OCI-LY7 (cell line): Measurements from ENCODE around the gene LEPROT. TPM values are rescaled to one million over a fixed set of nuclear protein-coding genes. Genes with fewer than 3 reads are reported as not detected.

ENCODE experiments used
- BruUV-seq: library from RNA; stranded (reverse); fragments of 400-500 nt; replicated peaks from 2 replicates; lab custom pipeline; 2021; lab: Mats Ljungman, UMichigan
- CTCF ChIA-PET: fragments of 300-600 bp; sonication (Branson Sonifier 250); formaldehyde crosslinking; loops from one replicate; lab custom pipeline; 2022; ENCODE audit warnings: antibody characterized with exemption; ENCODE audit not compliant: unreplicated experiment; lab: Charles Lee
- POLR2A ChIA-PET: fragments of 300-600 bp; sonication (Branson Sonifier 250); formaldehyde crosslinking; loops from one replicate; lab custom pipeline; 2022; ENCODE audit warnings: antibody characterized with exemption; lab: Charles Lee
- DNase-seq: peaks from one replicate; pipeline ENCODE4 v3.0.0-alpha.2; 2015; ENCODE audit warnings: low spot score
- H2AFZ ChIP-seq: fragments of 200-600 bp; sonication (generic), shearing (Covaris generic); 2 replicates; pipeline ENCODE4 v1.6.1; 2014; ENCODE audit warnings: mild to moderate bottlenecking, antibody characterized with exemption, low read length, moderate library complexity
- H3K27ac ChIP-seq: fragments of 200-600 bp; sonication (generic); 2 replicates; pipeline ENCODE4 v1.5.1; 2014; ENCODE audit warnings: mixed run types, low read depth, mild to moderate bottlenecking, moderate library complexity, low read length, inconsistent platforms; ENCODE audit not compliant: poor library complexity, severe bottlenecking
- H3K36me3 ChIP-seq: fragments of 200-600 bp; sonication (generic); 2 replicates; pipeline ENCODE4 v1.6.1; 2014; ENCODE audit warnings: mild to moderate bottlenecking, antibody characterized with exemption, low read length, moderate library complexity, mixed read lengths; ENCODE audit not compliant: insufficient read depth
- H3K4me1 ChIP-seq: fragments of 200-600 bp; sonication (generic); 2 replicates; pipeline ENCODE4 v1.5.1; 2014; ENCODE audit warnings: mild to moderate bottlenecking, low read length; ENCODE audit not compliant: insufficient read depth, poor library complexity, severe bottlenecking
- H3K4me2 ChIP-seq: fragments of 200-600 bp; sonication (generic); 2 replicates; pipeline ENCODE4 v1.6.1; 2014; ENCODE audit warnings: mild to moderate bottlenecking, low read length
- H3K4me3 ChIP-seq: fragments of 200-600 bp; sonication (generic); 2 replicates; pipeline ENCODE4 v1.5.1; 2014; ENCODE audit warnings: mild to moderate bottlenecking, low read depth, low read length; ENCODE audit not compliant: poor library complexity, severe bottlenecking
- H3K79me2 ChIP-seq: fragments of 200-600 bp; sonication (generic); 2 replicates; pipeline ENCODE4 v1.6.1; 2016; ENCODE audit warnings: low read depth, mild to moderate bottlenecking, low read length, moderate library complexity, mixed read lengths; ENCODE audit not compliant: insufficient read depth
- H3K9me2 ChIP-seq: fragments of 200-600 bp; sonication (generic); 2 replicates; pipeline ENCODE4 v1.6.1; 2016; ENCODE audit warnings: mild to moderate bottlenecking, low read length, mixed read lengths; ENCODE audit not compliant: insufficient read depth
- H3K9me3 ChIP-seq: fragments of 200-600 bp; sonication (generic); 2 replicates; pipeline ENCODE4 v1.6.1; 2014; ENCODE audit warnings: mild to moderate bottlenecking, mixed run types, low read length, mixed read lengths
- H4K20me1 ChIP-seq: fragments of 200-600 bp; sonication (generic); 2 replicates; pipeline ENCODE4 v1.6.1; 2014; ENCODE audit warnings: mild to moderate bottlenecking, antibody characterized with exemption, low read length, moderate library complexity, mixed read lengths; ENCODE audit not compliant: insufficient read depth
- EZH2phosphoT487 ChIP-seq: fragments of 200-600 bp; sonication (generic); IDR thresholded peaks from 2 replicates; pipeline ENCODE4 v1.6.1; 2018; ENCODE audit warnings: low read depth, borderline replicate concordance, mild to moderate bottlenecking, mixed run types, antibody characterized with exemption, low read length, moderate library complexity, mixed read lengths
- intact Hi-C: fragments of 100-400 bp; cut with micrococcal nuclease; formaldehyde crosslinking; loops from one replicate; pipeline ENCODE4 v1.10.0; 2022; ENCODE audit not compliant: unreplicated experiment
- total RNA-seq, 2 experiments: library from RNA; depleted of rRNA in 1 of 2; stranded (reverse); fragments of >200 nt in 1 of 2; shearing (Covaris generic) in 1 of 2; gene quantifications; 2 replicates each; pipeline ENCODE4 v1.2.3, GENCODE V29; 2014 to 2022
- TF ChIP-seq, protein P1 (sequence below): fragments of 200-600 bp; sonication (generic); conservative IDR thresholded peaks from 2 replicates; pipeline ENCODE4 v1.5.1; 2014; ENCODE audit warnings: mild to moderate bottlenecking, antibody characterized with exemption, low read length, moderate library complexity, mixed read lengths

LEPROT gene
- total RNA-seq, 2 experiments from 2014 or later = 14.5 to 22.7 TPM

DNA sequence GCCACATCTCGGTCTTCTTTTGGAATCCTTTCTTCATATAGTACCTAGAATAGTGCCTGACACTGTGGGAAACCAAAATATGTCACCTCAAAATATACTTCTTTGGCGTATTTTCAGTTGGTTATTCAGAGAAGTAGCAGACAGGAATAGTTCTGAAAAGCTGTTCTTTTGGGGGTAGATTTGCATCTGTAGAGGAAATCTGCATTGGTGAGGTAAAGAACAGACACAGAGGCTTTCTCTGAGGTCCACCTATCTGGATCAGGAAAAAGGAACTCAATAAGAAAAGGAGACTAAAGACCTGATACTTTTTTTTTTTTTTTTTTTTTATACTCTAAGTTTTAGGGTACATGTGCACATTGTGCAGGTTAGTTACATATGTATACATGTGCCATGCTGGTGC lies 23.2 kb downstream of the LEPROT start:
- H3K27ac ChIP-seq = no peak overlapping the region

DNA sequence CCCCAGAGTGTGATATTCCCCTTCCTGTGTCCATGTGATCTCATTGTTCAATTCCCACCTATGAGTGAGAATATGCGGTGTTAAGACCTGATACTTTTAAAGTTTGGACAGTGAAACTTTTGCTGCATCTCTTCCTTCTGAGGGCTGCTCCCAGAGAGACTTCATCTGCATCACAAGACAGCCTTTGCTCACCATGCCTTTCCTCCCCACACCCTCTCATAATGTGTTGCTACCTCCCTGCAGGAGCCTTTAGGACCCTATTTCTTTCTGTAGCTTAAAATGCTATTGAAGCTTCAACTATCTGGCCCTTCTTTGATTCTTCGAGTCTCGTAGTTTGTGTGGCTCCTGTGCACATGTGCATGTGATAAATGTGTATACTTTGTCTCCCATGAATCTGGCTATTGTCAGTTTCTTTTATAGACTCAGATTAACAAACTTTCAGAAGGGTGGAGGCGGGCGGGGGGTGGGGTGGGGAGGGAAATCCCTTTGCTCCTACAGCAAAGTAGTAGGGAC lies 23.7 kb downstream of the LEPROT start:
- Histone ChIP-seq H3K36me3 (no peaks in the 10 kb centered on the region), H3K27ac (no peak overlapping the region), H2AFZ (no peak overlapping the region), H3K4me2 (no peak overlapping the region), H3K9me2 (no peaks in the 10 kb centered on the region), H3K9me3 (no peaks in the 10 kb centered on the region), H4K20me1 (no peaks in the 10 kb centered on the region), H3K4me1 (no peaks in the 10 kb centered on the region), H3K79me2 (no peaks in the 10 kb centered on the region), H3K4me3 (no peak overlapping the region)
- ChIA-PET POLR2A (no interaction called here), CTCF (no interaction called here)
- DNase-seq = no peak
- TF ChIP-seq, protein P1, sequence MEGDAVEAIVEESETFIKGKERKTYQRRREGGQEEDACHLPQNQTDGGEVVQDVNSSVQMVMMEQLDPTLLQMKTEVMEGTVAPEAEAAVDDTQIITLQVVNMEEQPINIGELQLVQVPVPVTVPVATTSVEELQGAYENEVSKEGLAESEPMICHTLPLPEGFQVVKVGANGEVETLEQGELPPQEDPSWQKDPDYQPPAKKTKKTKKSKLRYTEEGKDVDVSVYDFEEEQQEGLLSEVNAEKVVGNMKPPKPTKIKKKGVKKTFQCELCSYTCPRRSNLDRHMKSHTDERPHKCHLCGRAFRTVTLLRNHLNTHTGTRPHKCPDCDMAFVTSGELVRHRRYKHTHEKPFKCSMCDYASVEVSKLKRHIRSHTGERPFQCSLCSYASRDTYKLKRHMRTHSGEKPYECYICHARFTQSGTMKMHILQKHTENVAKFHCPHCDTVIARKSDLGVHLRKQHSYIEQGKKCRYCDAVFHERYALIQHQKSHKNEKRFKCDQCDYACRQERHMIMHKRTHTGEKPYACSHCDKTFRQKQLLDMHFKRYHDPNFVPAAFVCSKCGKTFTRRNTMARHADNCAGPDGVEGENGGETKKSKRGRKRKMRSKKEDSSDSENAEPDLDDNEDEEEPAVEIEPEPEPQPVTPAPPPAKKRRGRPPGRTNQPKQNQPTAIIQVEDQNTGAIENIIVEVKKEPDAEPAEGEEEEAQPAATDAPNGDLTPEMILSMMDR = no peak
- TF ChIP-seq EZH2phosphoT487 = no peak
- intact Hi-C loops = no loop called here
- BruUV-seq = no TSS peak

More for the DNA sequence above, 23.2 kb downstream of the LEPROT start:
- no peak overlapping the region for H3K4me2 ChIP-seq
- no peaks in the 10 kb centered on the region for H3K79me2 ChIP-seq
- H3K9me2 ChIP-seq = no peaks in the 10 kb centered on the region
- no peaks in the 10 kb centered on the region for H4K20me1 ChIP-seq
- H2AFZ ChIP-seq = no peak overlapping the region
- H3K4me1 ChIP-seq = no peaks in the 10 kb centered on the region
- no peak for TF ChIP-seq EZH2phosphoT487
- TF ChIP-seq, protein P1 = no peak
- no peak for DNase-seq
- CTCF ChIA-PET = no interaction called here
- H3K36me3 ChIP-seq = no peaks in the 10 kb centered on the region
- H3K9me3 ChIP-seq = no peaks in the 10 kb centered on the region
- intact Hi-C loops = no loop called here
- no peak overlapping the region for H3K4me3 ChIP-seq
- POLR2A ChIA-PET = no interaction called here
- no TSS peak for BruUV-seq

DNA sequence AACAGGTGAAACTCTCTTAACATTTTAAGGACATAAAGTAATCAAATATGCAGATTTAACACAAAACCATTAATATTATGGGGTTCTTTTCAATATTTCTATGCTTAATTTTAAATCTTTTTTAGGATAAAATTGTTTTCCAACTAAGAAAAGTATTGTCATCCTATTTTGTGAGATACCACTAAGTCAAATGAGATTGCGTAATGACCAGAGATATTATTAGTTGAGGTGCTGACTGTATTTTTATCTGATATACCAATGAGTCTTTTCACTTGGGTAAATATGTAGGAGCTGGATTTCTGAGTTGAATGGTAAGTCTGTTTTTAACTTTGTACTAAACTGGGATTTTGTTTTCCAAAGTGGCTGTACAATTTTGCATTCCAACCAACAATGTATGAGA lies 25.4 kb downstream of the LEPROT start:
- H3K4me3 ChIP-seq = no peak overlapping the region
- no peaks in the 10 kb centered on the region for H3K9me3 ChIP-seq

More for the DNA sequence above, 25.4 kb downstream of the LEPROT start:
- H3K4me1 ChIP-seq = no peaks in the 10 kb centered on the region
- no peaks in the 10 kb centered on the region for H4K20me1 ChIP-seq
- no peak overlapping the region for H3K4me2 ChIP-seq
- H2AFZ ChIP-seq = no peak overlapping the region
- no peak for DNase-seq
- H3K36me3 ChIP-seq = no peaks in the 10 kb centered on the region
- TF ChIP-seq, protein P1 = no peak
- TF ChIP-seq EZH2phosphoT487 = no peak
- no TSS peak for BruUV-seq
- intact Hi-C loops = no loop called here
- ChIA-PET CTCF (no interaction called here), POLR2A (no interaction called here)
- H3K79me2 ChIP-seq = no peaks in the 10 kb centered on the region
- H3K27ac ChIP-seq = no peak overlapping the region
- H3K9me2 ChIP-seq = no peaks in the 10 kb centered on the region
